Natural killer cell treated with Interleukin-12 subunit alpha and Interleukin-12 subunit beta and Interleukin-15 and Interleukin-18, amount 100 ng/mL, for 72 hours (primary cell): ENCODE results near the gene IL1RAPL1. TPM values are rescaled to one million over a fixed set of nuclear protein-coding genes. Genes with fewer than 3 reads are reported as not detected.

Experiments used
- ATAC-seq, 2 donors: fragments of 150-1000 bp; cut with Tn5 transposase in 1 of 2; sonication (Bioruptor Pico), chemical (Tn5 transposase) in 1 of 2; 2 replicates each; pipeline ENCODE4 v1.10.0; 2021
- DNase-seq: peaks from one replicate; pipeline ENCODE4 v3.0.0; 2022; ENCODE audit warnings: low spot score
- H3K27ac Mint-ChIP-seq, 2 donors: 1 replicate in 1 of 2; 2 replicates in 1 of 2; pipeline ENCODE4 v1.8.0; 2022; ENCODE audit warnings: mixed read lengths in 2 of 2, mild to moderate bottlenecking in 1 of 2, moderate library complexity in 1 of 2
- H3K27me3 Mint-ChIP-seq, 2 donors: 1 replicate in 1 of 2; 2 replicates in 1 of 2; pipeline ENCODE4 v1.8.0; 2022; ENCODE audit warnings: mixed read lengths in 2 of 2
- H3K36me3 Mint-ChIP-seq: one replicate; pipeline ENCODE4 v1.8.0; 2022; ENCODE audit warnings: mixed read lengths
- H3K4me1 Mint-ChIP-seq, 2 donors: 1 replicate in 1 of 2; 2 replicates in 1 of 2; pipeline ENCODE4 v1.8.0; 2022; ENCODE audit warnings: low read depth in 2 of 2, mixed read lengths in 2 of 2, mild to moderate bottlenecking in 1 of 2
- H3K4me3 Mint-ChIP-seq: one replicate; pipeline ENCODE4 v1.8.0; 2022; ENCODE audit warnings: mixed read lengths
- H3K9me3 Mint-ChIP-seq: 2 replicates; pipeline ENCODE4 v1.8.0; 2022; ENCODE audit warnings: mixed read lengths
- total RNA-seq, 2 donors: library from RNA; stranded (reverse); gene quantifications; one replicate each; pipeline ENCODE4 v1.2.3, GENCODE V29; 2022

Gene IL1RAPL1
- total RNA-seq, 2 donors from 2014 or later, result not detected

GRCh38 chrX:29455702-29456101, 868.5 kb downstream of the IL1RAPL1 start:
- ATAC-seq, result no peak
- H3K27ac Mint-ChIP-seq, result no peak overlapping the region

GRCh38 chrX:29461039-29461438, 873.8 kb downstream of the IL1RAPL1 start:
- DNase-seq (no peak), ATAC-seq (no peak)
- Mint-ChIP-seq H3K27ac (no peak overlapping the region), H3K36me3 (no peaks in the 10 kb centered on the region), H3K27me3 (no peaks in the 10 kb centered on the region), H3K4me3 (no peak overlapping the region), H3K4me1 (no peaks in the 10 kb centered on the region), H3K9me3 (peaks cover 3% of the 10 kb centered on the region)

More at GRCh38 chrX:29455702-29456101, 868.5 kb downstream of the IL1RAPL1 start:
- Mint-ChIP-seq H3K9me3 (peaks cover 5% of the 10 kb centered on the region), H3K27me3 (no peaks in the 10 kb centered on the region), H3K4me3 (no peak overlapping the region), H3K4me1 (no peaks in the 10 kb centered on the region), H3K36me3 (no peaks in the 10 kb centered on the region)
- no peak for DNase-seq

DNA sequence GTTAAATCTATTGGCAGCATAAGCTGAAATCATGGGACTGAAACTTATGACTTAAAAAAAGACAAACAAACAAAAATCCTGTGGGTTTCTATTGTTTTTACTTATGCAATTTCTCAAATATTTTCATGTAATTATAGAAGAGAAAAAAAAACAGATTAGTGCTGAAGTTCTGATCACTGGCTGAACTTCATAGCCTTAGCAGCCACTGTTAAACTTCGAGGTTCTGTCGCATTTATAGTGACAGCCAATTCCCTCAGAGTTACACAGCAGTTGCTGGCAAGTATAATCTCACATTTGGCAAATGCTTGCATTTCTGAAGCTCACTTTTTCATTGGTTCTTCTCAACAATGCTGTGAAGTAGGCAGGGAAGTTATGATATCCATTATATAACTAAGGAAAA, 879.2 kb downstream of the IL1RAPL1 start:
- no peaks in the 10 kb centered on the region for H3K27me3 Mint-ChIP-seq
- no peaks in the 10 kb centered on the region for H3K4me1 Mint-ChIP-seq
- H3K36me3 Mint-ChIP-seq, result no peaks in the 10 kb centered on the region
- H3K4me3 Mint-ChIP-seq, result no peak overlapping the region
- H3K9me3 Mint-ChIP-seq, result no peaks in the 10 kb centered on the region
- DNase-seq (no peak), ATAC-seq (no peak)
- no peak overlapping the region for H3K27ac Mint-ChIP-seq

- Mint-ChIP-seq H3K4me3 (no peak overlapping the region), H3K36me3 (no peaks in the 10 kb centered on the region), H3K27ac (no peak overlapping the region), H3K27me3 (no peaks in the 10 kb centered on the region), H3K9me3 (no peaks in the 10 kb centered on the region), H3K4me1 (no peaks in the 10 kb centered on the region)
- DNase-seq, result no peak
- no peak for ATAC-seq
Observed at GRCh38 chrX:29468911-29469494, 881.8 kb downstream of the IL1RAPL1 start.

- Mint-ChIP-seq H3K4me1 (no peaks in the 10 kb centered on the region), H3K4me3 (no peak overlapping the region), H3K27me3 (no peaks in the 10 kb centered on the region), H3K36me3 (no peaks in the 10 kb centered on the region), H3K27ac (no peak overlapping the region), H3K9me3 (no peaks in the 10 kb centered on the region)
- ATAC-seq (no peak), DNase-seq (no peak)
Observed at GRCh38 chrX:29470030-29470429, 882.8 kb downstream of the IL1RAPL1 start.

DNA sequence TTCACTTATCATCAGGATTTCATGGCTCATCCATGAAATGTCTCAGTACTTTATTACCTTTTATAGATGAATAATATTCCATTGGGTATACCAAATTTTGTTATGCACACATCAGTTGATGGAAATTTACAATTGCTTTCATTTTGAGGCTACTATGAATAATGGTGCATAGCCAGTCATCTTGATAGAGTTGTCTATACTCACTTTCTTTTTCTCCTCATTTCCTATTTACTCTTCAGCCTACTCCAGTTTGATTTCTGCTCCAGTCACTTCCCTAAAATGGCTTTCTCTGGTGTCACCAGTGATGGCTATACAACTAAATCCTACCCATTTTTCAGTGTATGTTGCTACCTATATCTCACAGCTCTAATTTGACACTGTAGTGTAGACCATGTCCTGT, 884.6 kb downstream of the IL1RAPL1 start:
- ATAC-seq (no peak), DNase-seq (no peak)
- Mint-ChIP-seq H3K4me3 (no peak overlapping the region), H3K9me3 (no peaks in the 10 kb centered on the region), H3K27ac (no peak overlapping the region), H3K36me3 (no peaks in the 10 kb centered on the region), H3K27me3 (no peaks in the 10 kb centered on the region), H3K4me1 (no peaks in the 10 kb centered on the region)

DNA sequence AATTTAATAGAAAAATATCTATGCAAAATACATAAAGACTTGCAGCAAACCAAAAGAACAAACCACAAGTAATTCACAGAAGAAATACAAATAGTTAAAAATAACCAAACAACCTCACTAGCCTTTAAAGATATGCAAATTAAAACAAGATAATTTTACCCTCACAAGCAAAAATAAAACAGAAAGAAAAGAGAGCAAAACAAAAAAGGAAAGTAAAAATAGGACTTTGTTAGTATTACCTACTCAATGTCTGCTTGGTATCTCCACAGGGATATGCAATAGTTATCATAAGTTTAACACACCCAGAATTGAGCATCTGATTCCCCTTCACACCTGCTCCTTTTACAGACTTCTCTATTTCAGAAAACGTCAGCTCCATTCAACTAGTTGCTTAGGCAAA, 890.6 kb downstream of the IL1RAPL1 start:
- no peaks in the 10 kb centered on the region for H3K36me3 Mint-ChIP-seq
- H3K27me3 Mint-ChIP-seq, result no peaks in the 10 kb centered on the region
- H3K4me3 Mint-ChIP-seq, result no peak overlapping the region
- H3K9me3 Mint-ChIP-seq, result peaks cover 3% of the 10 kb centered on the region
- ATAC-seq, result no peak
- H3K27ac Mint-ChIP-seq, result no peak overlapping the region
- no peaks in the 10 kb centered on the region for H3K4me1 Mint-ChIP-seq
- no peak for DNase-seq

GRCh38 chrX:29478336-29479069, 891.3 kb downstream of the IL1RAPL1 start:
- no peaks in the 10 kb centered on the region for H3K27me3 Mint-ChIP-seq
- no peaks in the 10 kb centered on the region for H3K4me1 Mint-ChIP-seq
- H3K4me3 Mint-ChIP-seq, result no peak overlapping the region
- no peaks in the 10 kb centered on the region for H3K36me3 Mint-ChIP-seq
- DNase-seq (no peak), ATAC-seq (no peak)
- no peak overlapping the region for H3K27ac Mint-ChIP-seq
- peaks cover 3% of the 10 kb centered on the region for H3K9me3 Mint-ChIP-seq

- ATAC-seq (no peak), DNase-seq (no peak)
- H3K9me3 Mint-ChIP-seq, result peaks cover 2% of the 10 kb centered on the region
- no peaks in the 10 kb centered on the region for H3K36me3 Mint-ChIP-seq
- H3K4me3 Mint-ChIP-seq, result no peak overlapping the region
- no peaks in the 10 kb centered on the region for H3K4me1 Mint-ChIP-seq
- H3K27me3 Mint-ChIP-seq, result no peaks in the 10 kb centered on the region
- H3K27ac Mint-ChIP-seq, result no peak overlapping the region
Observed at GRCh38 chrX:29487214-29487613, 900.0 kb downstream of the IL1RAPL1 start.

DNA sequence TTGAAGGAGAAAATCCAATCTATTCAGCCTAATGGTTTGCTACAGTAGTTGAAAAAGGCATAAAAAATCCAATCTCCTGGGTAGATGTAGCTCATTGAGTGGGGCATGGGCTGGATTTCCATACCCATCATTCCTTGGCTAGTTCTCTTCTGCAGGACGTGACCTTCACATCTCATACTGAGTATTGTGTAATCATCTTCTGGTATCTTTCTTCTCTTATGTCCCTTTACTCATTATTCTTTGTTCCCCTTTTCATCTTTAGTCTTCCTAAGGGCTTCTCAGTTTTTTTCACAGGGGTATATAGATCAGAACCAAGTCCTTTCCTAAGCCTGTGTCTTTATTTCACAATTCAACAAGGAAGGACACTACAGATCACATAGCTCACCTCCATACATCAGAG, 900.5 kb downstream of the IL1RAPL1 start:
- H3K27ac Mint-ChIP-seq, result no peak overlapping the region
- peaks cover 2% of the 10 kb centered on the region for H3K9me3 Mint-ChIP-seq
- ATAC-seq, result no peak
- DNase-seq, result no peak
- H3K36me3 Mint-ChIP-seq, result no peaks in the 10 kb centered on the region
- no peak overlapping the region for H3K4me3 Mint-ChIP-seq
- H3K4me1 Mint-ChIP-seq, result no peaks in the 10 kb centered on the region
- H3K27me3 Mint-ChIP-seq, result no peaks in the 10 kb centered on the region

DNA sequence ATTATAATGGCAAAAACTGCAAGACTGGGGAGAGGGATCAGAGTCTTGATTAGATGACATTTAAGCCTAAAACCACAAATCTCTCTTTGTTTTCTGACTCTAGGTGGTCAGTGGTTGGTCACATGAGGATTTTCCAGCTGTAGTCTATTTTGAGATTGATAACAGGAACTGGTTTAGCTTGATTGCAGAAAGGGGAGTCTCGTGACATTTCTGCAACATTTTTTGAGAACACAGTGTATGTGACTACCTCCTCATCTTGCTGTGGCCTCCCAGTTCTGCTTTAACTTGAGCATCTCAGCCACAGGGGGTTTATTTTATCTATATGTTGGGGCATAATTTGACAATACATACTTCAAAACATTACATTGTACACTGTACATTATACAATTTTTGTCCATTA, 901.7 kb downstream of the IL1RAPL1 start:
- Mint-ChIP-seq H3K4me3 (no peak overlapping the region), H3K4me1 (no peaks in the 10 kb centered on the region), H3K36me3 (no peaks in the 10 kb centered on the region), H3K27me3 (no peaks in the 10 kb centered on the region), H3K27ac (no peak overlapping the region), H3K9me3 (peaks cover 2% of the 10 kb centered on the region)
- ATAC-seq (no peak), DNase-seq (no peak)

- no peak overlapping the region for H3K4me3 Mint-ChIP-seq
- ATAC-seq, result no peak
- H3K27ac Mint-ChIP-seq, result no peak overlapping the region
Observed at GRCh38 chrX:29490606-29491005, 903.4 kb downstream of the IL1RAPL1 start.

GRCh38 chrX:29491659-29492058, 904.4 kb downstream of the IL1RAPL1 start:
- Mint-ChIP-seq H3K9me3 (peaks cover 4% of the 10 kb centered on the region), H3K4me3 (no peak overlapping the region), H3K27ac (no peak overlapping the region), H3K36me3 (no peaks in the 10 kb centered on the region), H3K27me3 (no peaks in the 10 kb centered on the region), H3K4me1 (no peaks in the 10 kb centered on the region)
- ATAC-seq (no peak), DNase-seq (no peak)

More at GRCh38 chrX:29490606-29491005, 903.4 kb downstream of the IL1RAPL1 start:
- Mint-ChIP-seq H3K27me3 (no peaks in the 10 kb centered on the region), H3K36me3 (no peaks in the 10 kb centered on the region), H3K9me3 (peaks cover 1% of the 10 kb centered on the region), H3K4me1 (no peaks in the 10 kb centered on the region)
- DNase-seq, result no peak

DNA sequence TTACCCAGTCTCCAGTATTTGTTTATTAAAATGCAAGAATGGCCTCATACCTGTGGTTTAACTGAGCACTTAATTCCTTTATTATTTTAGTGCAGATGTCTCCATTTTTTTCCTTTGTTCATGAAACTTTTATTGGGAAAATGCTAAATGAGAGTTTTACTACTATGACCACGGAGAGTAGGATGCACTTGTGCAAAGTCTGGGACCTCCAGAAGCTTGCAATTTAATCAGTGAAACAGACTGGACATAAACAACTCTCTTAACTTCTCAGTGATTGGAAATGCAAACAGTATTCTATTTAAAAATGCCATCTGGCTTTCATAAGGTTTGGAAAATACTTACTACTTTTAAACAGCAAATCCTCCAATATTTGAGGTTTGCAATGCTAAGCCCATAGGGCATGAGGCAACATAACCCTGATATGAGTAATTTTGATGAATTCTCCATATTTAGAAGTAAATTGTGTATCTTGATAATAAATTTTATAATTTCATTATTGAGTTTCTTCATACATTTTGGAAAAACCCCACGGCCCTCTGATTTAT, 909.5 kb downstream of the IL1RAPL1 start:
- no peak overlapping the region for H3K27ac Mint-ChIP-seq
- H3K36me3 Mint-ChIP-seq, result no peaks in the 10 kb centered on the region
- no peaks in the 10 kb centered on the region for H3K4me1 Mint-ChIP-seq

More for the DNA sequence above, 909.5 kb downstream of the IL1RAPL1 start:
- Mint-ChIP-seq H3K27me3 (no peaks in the 10 kb centered on the region), H3K4me3 (no peak overlapping the region), H3K9me3 (peaks cover 10% of the 10 kb centered on the region)
- ATAC-seq, result no peak
- no peak for DNase-seq
